ENCODE results near the gene CEBPZ.

Gene CEBPZ

GRCh38 chr2:37267685-37268084, 36.3 kb upstream of the CEBPZ start:
- TF ChIP-seq EP300 (IDR thresholded peaks at IDR 0.05; ENCODE audit: borderline replicate concordance) (no peak), TCF12 (IDR thresholded peaks at IDR 0.05; ENCODE audit: low read depth) (no peak), FOXM1 (IDR thresholded peaks at IDR 0.05; ENCODE audit: borderline replicate concordance, low read depth) (no peak), YY1 (IDR thresholded peaks at IDR 0.05; ENCODE audit: low read depth) (no peak), USF1 (IDR thresholded peaks at IDR 0.05) (no peak), NFIC (IDR thresholded peaks at IDR 0.05) (no peak), REST (IDR thresholded peaks at IDR 0.05; ENCODE audit: low read depth) (no peak), RAD21 (IDR thresholded peaks at IDR 0.05; ENCODE audit: low read depth) (no peak), TAF1 (IDR thresholded peaks at IDR 0.05; ENCODE audit: low read depth) (no peak), CEBPB (IDR thresholded peaks at IDR 0.05) (no peak), MAX (IDR thresholded peaks at IDR 0.05) (no peak), CREB1 (IDR thresholded peaks at IDR 0.05; ENCODE audit: low read depth) (no peak), ZBTB7A (IDR thresholded peaks at IDR 0.05; ENCODE audit: low read depth) (no peak), EGR1 (IDR thresholded peaks at IDR 0.05) (no peak), TEAD4 (IDR thresholded peaks at IDR 0.05) (no peak)

GRCh38 chr2:37263839-37264238, 32.4 kb upstream of the CEBPZ start:
- TF ChIP-seq USF1 (IDR thresholded peaks at IDR 0.05) (no peak), ZBTB7A (IDR thresholded peaks at IDR 0.05; ENCODE audit: low read depth) (no peak), MAX (IDR thresholded peaks at IDR 0.05) (no peak), CREB1 (IDR thresholded peaks at IDR 0.05; ENCODE audit: low read depth) (no peak), NFIC (IDR thresholded peaks at IDR 0.05) (no peak), YY1 (IDR thresholded peaks at IDR 0.05; ENCODE audit: low read depth) (no peak), TEAD4 (IDR thresholded peaks at IDR 0.05) (no peak), EP300 (IDR thresholded peaks at IDR 0.05; ENCODE audit: borderline replicate concordance) (no peak), EGR1 (IDR thresholded peaks at IDR 0.05) (no peak), RAD21 (IDR thresholded peaks at IDR 0.05; ENCODE audit: low read depth) (no peak)

- TF ChIP-seq TCF12 (IDR thresholded peaks at IDR 0.05; ENCODE audit: low read depth) (no peak), RAD21 (IDR thresholded peaks at IDR 0.05; ENCODE audit: low read depth) (no peak), USF1 (IDR thresholded peaks at IDR 0.05) (no peak), CEBPB (IDR thresholded peaks at IDR 0.05) (no peak), EP300 (IDR thresholded peaks at IDR 0.05; ENCODE audit: borderline replicate concordance) (no peak)
Observed at GRCh38 chr2:37262522-37262921, 31.1 kb upstream of the CEBPZ start.

GRCh38 chr2:37250869-37251740, 19.7 kb upstream of the CEBPZ start:
- TF ChIP-seq TEAD4 (IDR thresholded peaks at IDR 0.05): no peak
- no peak for TF ChIP-seq FOXM1 (IDR thresholded peaks at IDR 0.05; ENCODE audit: borderline replicate concordance, low read depth)
- TF ChIP-seq YY1 (IDR thresholded peaks at IDR 0.05; ENCODE audit: low read depth): no peak
- TF ChIP-seq CEBPB (IDR thresholded peaks at IDR 0.05): no peak
- TF ChIP-seq NFIC (IDR thresholded peaks at IDR 0.05): no peak
- no peak for TF ChIP-seq EGR1 (IDR thresholded peaks at IDR 0.05)
- TF ChIP-seq USF1 (IDR thresholded peaks at IDR 0.05): no peak
- TF ChIP-seq RAD21 (IDR thresholded peaks at IDR 0.05; ENCODE audit: low read depth): no peak

- TF ChIP-seq ZBTB7A (IDR thresholded peaks at IDR 0.05; ENCODE audit: low read depth) (no peak), TEAD4 (IDR thresholded peaks at IDR 0.05) (no peak), CREB1 (IDR thresholded peaks at IDR 0.05; ENCODE audit: low read depth) (no peak), TAF1 (IDR thresholded peaks at IDR 0.05; ENCODE audit: low read depth) (no peak), EP300 (IDR thresholded peaks at IDR 0.05; ENCODE audit: borderline replicate concordance) (no peak), MAX (IDR thresholded peaks at IDR 0.05) (no peak), USF1 (IDR thresholded peaks at IDR 0.05) (no peak)
Observed at GRCh38 chr2:37246205-37246604, 14.8 kb upstream of the CEBPZ start.

GRCh38 chr2:37244755-37245154, 13.4 kb upstream of the CEBPZ start:
- no peak for TF ChIP-seq EP300 (IDR thresholded peaks at IDR 0.05; ENCODE audit: borderline replicate concordance)
